NT2/D1 (cell line): Measurements from ENCODE around the gene POU2AF1.

Source experiments
- YY1 ChIP-seq: IDR thresholded peaks from 2 replicates; pipeline ENCODE4 v1.6.1; 2011; ENCODE audit not compliant: insufficient read length, insufficient read depth
- ZNF274 ChIP-seq: IDR thresholded peaks from 2 replicates; pipeline ENCODE4 v1.6.1; 2011; ENCODE audit warnings: mild to moderate bottlenecking, low read depth, low read length

GRCh38 chr11:111426617-111427016, 47.5 kb upstream of the POU2AF1 start:
- no peak for TF ChIP-seq YY1
- no peak for TF ChIP-seq ZNF274
